Lung (tissue), 12 donors: ENCODE results near the gene TSC22D1. TPM values are rescaled to one million over a fixed set of nuclear protein-coding genes. Genes with fewer than 3 reads are reported as not detected.

Experiments
- ATAC-seq: fragments of 200-7000 bp; cut with Tn5 transposase; one replicate; pipeline ENCODE4 v1.9.1; 2020; ENCODE audit warnings: moderate number of reproducible peaks; ENCODE audit not compliant: insufficient read depth, low FRiP score
- DNase-seq, 3 donors: peaks; one replicate each; pipeline ENCODE4 v3.0.0-alpha.2; 2013 to 2017
- H3K27ac ChIP-seq, 2 donors: one replicate each; pipeline ENCODE4 v1.5.1; 2013; ENCODE audit warnings: mild to moderate bottlenecking in 2 of 2, moderate library complexity in 2 of 2, control low read depth in 1 of 2, inconsistent platforms in 1 of 2, low read depth in 1 of 2, low read length in 1 of 2
- H3K27me3 ChIP-seq, 3 donors: one replicate each; pipeline ENCODE4 v1.5.1; 2013; ENCODE audit warnings: low read length in 2 of 3; ENCODE audit not compliant: control insufficient read depth in 3 of 3, insufficient read depth in 3 of 3
- H3K36me3 ChIP-seq, 4 donors: one replicate each; pipeline ENCODE4 v1.5.1; 2013; ENCODE audit warnings: low read length in 4 of 4, mild to moderate bottlenecking in 1 of 4, moderate library complexity in 1 of 4; ENCODE audit not compliant: control insufficient read depth in 4 of 4, insufficient read depth in 4 of 4
- H3K4me1 ChIP-seq, 5 donors: one replicate each; pipeline ENCODE4 v1.5.1; 2013; ENCODE audit warnings: low read length in 5 of 5, mild to moderate bottlenecking in 2 of 5, moderate library complexity in 1 of 5; ENCODE audit not compliant: control insufficient read depth in 5 of 5, insufficient read depth in 5 of 5
- H3K4me3 ChIP-seq: one replicate; pipeline ENCODE4 v1.5.1; 2013; ENCODE audit warnings: mild to moderate bottlenecking, control low read depth, moderate library complexity
- H3K9ac ChIP-seq, 2 donors: one replicate each; pipeline ENCODE4 v1.5.1; 2013; ENCODE audit warnings: low read length in 2 of 2, control low read depth in 1 of 2; ENCODE audit not compliant: insufficient read depth in 1 of 2
- H3K9me3 ChIP-seq, 4 donors: one replicate each; pipeline ENCODE4 v1.5.1; 2013; ENCODE audit warnings: low read length in 3 of 4, mild to moderate bottlenecking in 1 of 4, moderate library complexity in 1 of 4; ENCODE audit not compliant: control insufficient read depth in 4 of 4, insufficient read depth in 3 of 4
- CTCF ChIP-seq: IDR thresholded peaks from 2 replicates; pipeline ENCODE4 v1.5.1; 2012; ENCODE audit warnings: mild to moderate bottlenecking; ENCODE audit errors: control extremely low read depth, extremely low read depth
- WGBS, 2 donors: extraction: QIAGEN DNeasy Blood & Tissue Kit; methylation state at CpG; one replicate each; pipeline ENCODE4 v1.1.7; 2013; 5-methylcytosine and 5-hydroxymethylcytosine counted together
- polyA plus RNA-seq, 2 donors: library from polyadenylated mRNA; stranded (reverse); fragments of 200-250 nt; gene quantifications; one replicate each; pipeline ENCODE4 v1.2.1, GENCODE V29; 2013
- total RNA-seq, 2 donors: library from RNA; depleted of rRNA in 1 of 2; stranded (reverse); fragments of >200 nt in 1 of 2; gene quantifications; one replicate each; pipeline ENCODE4 v1.2.1, GENCODE V29; 2014 to 2021
- donor health status: control.
- donor health status: control.
- donor health status: Bipolar disorder and iron deficiency.
- donor health status: healthy.
- donor health status: DM: yes; HTN: yes; CAD: no.

TSC22D1 gene
- total and polyA plus RNA-seq, 4 donors, result 77.0 to 179 (median 123) TPM

- no peak for DNase-seq
- H3K27ac ChIP-seq, result no peak overlapping the region
- H3K9ac ChIP-seq, result no peak overlapping the region
- ATAC-seq, result no peak
- H3K4me3 ChIP-seq, result no peak overlapping the region
- no peaks in the 10 kb centered on the region for H3K9me3 ChIP-seq
- WGBS, 2 donors, result 71 to 82% methylated on average over 1 of the region's 1 CpG
- H3K36me3 ChIP-seq, result no peaks in the 10 kb centered on the region
- no peak for TF ChIP-seq CTCF
- H3K27me3 ChIP-seq, result no peaks in the 10 kb centered on the region
- peaks cover 6 to 28% (median 16%) of the 10 kb centered on the region in 5 donors for H3K4me1 ChIP-seq
Measured at GRCh38 chr13:44574466-44574855, 1.7 kb downstream of the TSC22D1 start.

- Histone ChIP-seq H3K4me1 (peaks cover 6 to 28% (median 16%) of the 10 kb centered on the region in 5 donors), H3K36me3 (no peaks in the 10 kb centered on the region), H3K4me3 (no peak overlapping the region), H3K9me3 (no peaks in the 10 kb centered on the region), H3K27ac (no peak overlapping the region), H3K9ac (no peak overlapping the region), H3K27me3 (no peaks in the 10 kb centered on the region)
- WGBS, 2 donors, result 89 to 91% methylated on average over 4 of the region's 4 CpGs
- TF ChIP-seq CTCF, result no peak
- ATAC-seq (no peak), DNase-seq (peak; percentile 27 to 46 (median 27))
Measured at GRCh38 chr13:44573790-44574465, 2.2 kb downstream of the TSC22D1 start.

GRCh38 chr13:44573071-44573470 is 3.1 kb downstream of the TSC22D1 start:
- no peak overlapping the region for H3K9ac ChIP-seq
- no peak overlapping the region for H3K27ac ChIP-seq

More at GRCh38 chr13:44573071-44573470, 3.1 kb downstream of the TSC22D1 start:
- Histone ChIP-seq H3K27me3 (no peaks in the 10 kb centered on the region), H3K36me3 (no peaks in the 10 kb centered on the region), H3K4me1 (peaks cover 6 to 21% (median 14%) of the 10 kb centered on the region in 5 donors), H3K9me3 (no peaks in the 10 kb centered on the region), H3K4me3 (peak overlapping the region; percentile 1)
- WGBS, 2 donors, result 91 to 96% methylated on average over 7 of the region's 7 CpGs
- no peak for ATAC-seq
- no peak for DNase-seq
- no peak for TF ChIP-seq CTCF
